Non-pigmented ciliary epithelial cell (primary cell): ENCODE measurements around the gene SLC66A1.

ENCODE experiments used
- DNase-seq: peaks from one replicate; pipeline ENCODE4 v3.0.0-alpha.2; 2010; ENCODE audit warnings: low read depth

SLC66A1 gene

GRCh38 chr1:19305880-19306279 is 6.2 kb upstream of the SLC66A1 start:
- no peak for DNase-seq

- DNase-seq: no peak
Measured at GRCh38 chr1:19306941-19307340, 5.2 kb upstream of the SLC66A1 start.

GRCh38 chr1:19307794-19308508 is 4.2 kb upstream of the SLC66A1 start:
- no peak for DNase-seq

- DNase-seq: no peak
Measured at GRCh38 chr1:19308509-19308907, 3.6 kb upstream of the SLC66A1 start.

GRCh38 chr1:19309123-19309813 is 2.9 kb upstream of the SLC66A1 start:
- no peak for DNase-seq

- no peak for DNase-seq
Measured at GRCh38 chr1:19310061-19310460, 2.1 kb upstream of the SLC66A1 start.

- no peak for DNase-seq
Measured at GRCh38 chr1:19310720-19311502, 1.2 kb upstream of the SLC66A1 start.

- DNase-seq: no peak
Measured at GRCh38 chr1:19311503-19311930, 609 bp upstream of the SLC66A1 start.

GRCh38 chr1:19312782-19313635 is 883 bp downstream of the SLC66A1 start:
- no peak for DNase-seq

GRCh38 chr1:19313636-19313959 is 1.5 kb downstream of the SLC66A1 start:
- no peak for DNase-seq

GRCh38 chr1:19313961-19314882 is 2.1 kb downstream of the SLC66A1 start:
- DNase-seq: no peak

GRCh38 chr1:19315378-19316198 is 3.5 kb downstream of the SLC66A1 start:
- no peak for DNase-seq

GRCh38 chr1:19317126-19317910 is 5.2 kb downstream of the SLC66A1 start:
- DNase-seq: no peak

- no peak for DNase-seq
Measured at GRCh38 chr1:19319196-19319595, 7.1 kb downstream of the SLC66A1 start.

GRCh38 chr1:19321071-19321470 is 8.9 kb downstream of the SLC66A1 start:
- no peak for DNase-seq

- DNase-seq: no peak
Measured at GRCh38 chr1:19322481-19322880, 10.4 kb downstream of the SLC66A1 start.

- no peak for DNase-seq
Measured at GRCh38 chr1:19323987-19324664, 12.0 kb downstream of the SLC66A1 start.

GRCh38 chr1:19324665-19324990 is 12.5 kb downstream of the SLC66A1 start:
- no peak for DNase-seq
